GM12892 (cell line): ENCODE measurements around the gene TTC39B.

Experiments used
- POLR2A ChIP-seq: IDR thresholded peaks from 2 replicates; pipeline ENCODE4 v1.6.1; 2011; ENCODE audit warnings: low read depth, low read length, control low read depth
- POLR2AphosphoS5 ChIP-seq: IDR thresholded peaks from 2 replicates; pipeline ENCODE4 v1.6.1; 2011; ENCODE audit warnings: low read depth, low read length, control low read depth
- TAF1 ChIP-seq: IDR thresholded peaks from 2 replicates; pipeline ENCODE4 v1.6.1; 2011; ENCODE audit warnings: low read depth, mild to moderate bottlenecking, control low read depth, low read length, borderline replicate concordance

DNA sequence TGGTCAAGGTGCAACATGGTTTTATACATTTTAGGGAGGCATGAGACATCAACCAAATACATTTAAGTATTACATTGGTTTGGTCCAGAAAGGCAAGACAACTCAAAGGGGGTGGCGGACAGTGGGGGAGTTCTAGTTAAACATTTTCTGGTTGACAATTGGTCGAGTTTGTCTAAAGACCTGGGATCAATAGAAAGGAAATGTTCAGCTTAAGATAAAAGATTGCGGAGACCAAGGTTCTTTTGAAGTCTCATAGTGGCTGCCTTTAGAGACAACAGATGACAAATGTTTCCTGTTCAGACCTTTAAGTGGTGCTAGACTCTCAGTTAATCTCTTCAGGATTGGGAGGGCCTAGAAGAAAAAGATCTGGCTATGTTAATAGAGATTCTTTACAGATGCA lies 47.7 kb upstream of the TTC39B start:
- TF ChIP-seq POLR2AphosphoS5 = no peak
- TF ChIP-seq POLR2A = no peak
- TF ChIP-seq TAF1 = no peak
